ENCODE data around the gene SLC16A6. TPM values are rescaled to one million over a fixed set of nuclear protein-coding genes. Genes with fewer than 3 reads are reported as not detected.
"Not testable (repeated sequence)": the region's sequence is repeated elsewhere in the genome, so short reads cannot be mapped to it uniquely, and the experiment has no call there.

The SLC16A6 gene
- total RNA-seq, 6 experiments from 2014 or later = 0.12 to 0.56 (median 0.38) TPM

GRCh38 chr17:68221786-68222185, 69.1 kb downstream of the SLC16A6 start:
- Mint-ChIP-seq H3K36me3 (ENCODE audit: low read depth) (no peaks in the 10 kb centered on the region), H3K4me3 (no peak overlapping the region), H3K4me1 (ENCODE audit: low read depth) (no peaks in the 10 kb centered on the region), H3K9me3 (no peaks in the 10 kb centered on the region), H3K27me3 (ENCODE audit: insufficient read depth) (no peaks in the 10 kb centered on the region), H3K27ac (no peak overlapping the region)
- TF ChIP-seq CTCF (IDR thresholded peaks at IDR 0.05) = no peak
- no peak for DNase-seq

- H3K36me3 Mint-ChIP-seq (ENCODE audit: low read depth); DNase-seq; H3K27ac Mint-ChIP-seq; H3K9me3 Mint-ChIP-seq; H3K4me1 Mint-ChIP-seq (ENCODE audit: low read depth); H3K4me3 Mint-ChIP-seq; H3K27me3 Mint-ChIP-seq (ENCODE audit: insufficient read depth): not testable (repeated sequence)
These were observed 70.1 kb downstream of the SLC16A6 start for GRCh38 chr17:68220786-68221185.

- H3K36me3 Mint-ChIP-seq (ENCODE audit: low read depth); H3K4me1 Mint-ChIP-seq (ENCODE audit: low read depth); H3K4me3 Mint-ChIP-seq; H3K27me3 Mint-ChIP-seq (ENCODE audit: insufficient read depth); H3K9me3 Mint-ChIP-seq; H3K27ac Mint-ChIP-seq; DNase-seq: not testable (repeated sequence)
These were observed 70.7 kb downstream of the SLC16A6 start for GRCh38 chr17:68220186-68220585.

- H3K4me1 Mint-ChIP-seq (ENCODE audit: low read depth); H3K36me3 Mint-ChIP-seq (ENCODE audit: low read depth); H3K9me3 Mint-ChIP-seq; H3K4me3 Mint-ChIP-seq; DNase-seq; H3K27me3 Mint-ChIP-seq (ENCODE audit: insufficient read depth); H3K27ac Mint-ChIP-seq: not testable (repeated sequence)
These were observed 71.5 kb downstream of the SLC16A6 start for GRCh38 chr17:68219429-68219828.

Other genes with a start within 250 kb of the SLC16A6 start
- 100 to 1,000 TPM; 108 to 127 (median 123) TPM for gene AMZ2, start 43.1 kb downstream of the SLC16A6 start, total RNA-seq (2021; fragmentation: NEBNext Ultra II Directional; extraction: Animal tissue kit (Norgen Biotek cat#: 25700))
- gene ARSG, start 368 bp upstream of the SLC16A6 start, total RNA-seq (2021; fragmentation: NEBNext Ultra II Directional; extraction: Animal tissue kit (Norgen Biotek cat#: 25700)) = 1 to 10 TPM; 4.0 to 7.0 (median 5.0) TPM
- gene WIPI1, start 166.4 kb upstream of the SLC16A6 start, total RNA-seq (2021; fragmentation: NEBNext Ultra II Directional; extraction: Animal tissue kit (Norgen Biotek cat#: 25700)) = 10 to 100 TPM; 62.6 to 90.9 (median 84.9) TPM
- 100 to 1,000 TPM; 265 to 302 (median 292) TPM for gene PRKAR1A, start 221.3 kb upstream of the SLC16A6 start, total RNA-seq (2021; fragmentation: NEBNext Ultra II Directional; extraction: Animal tissue kit (Norgen Biotek cat#: 25700))

Data from HFFc6 (cell line).